ENCODE measurements around the gene TCF12. TPM values are rescaled to one million over a fixed set of nuclear protein-coding genes. Genes with fewer than 3 reads are reported as not detected.

The TCF12 gene
- total RNA-seq, 4 donors from 2014 or later = 105 to 446 (median 180) TPM

GRCh38 chr15:57091636-57092035 lies 173.2 kb downstream of the TCF12 start:
- no peak for DNase-seq
- intact Hi-C loops (cut with DNase I; ENCODE audit: low total_unique reads) = no loop called here
- WGBS, 2 donors (ENCODE audit: low coverage in 1 of 2) = 78 to 99% methylated on average over 2 of the region's 2 CpGs
- H3K36me3 ChIP-seq = peaks cover 0 to 7% (median 2%) of the 10 kb centered on the region in 4 donors
- H3K4me1 ChIP-seq = no peaks in the 10 kb centered on the region
- in situ Hi-C loops (cut with MboI; ENCODE audit: low pct_ligation_motif_present in 1 of 4, low pct_unique_long_range_greater_than_20kb in 1 of 4, low sequenced_read_pairs in 3 of 4) = no loop called here
- H3K27ac ChIP-seq = no peak overlapping the region
- H3K9me3 ChIP-seq = no peaks in the 10 kb centered on the region
- TF ChIP-seq, protein P1, sequence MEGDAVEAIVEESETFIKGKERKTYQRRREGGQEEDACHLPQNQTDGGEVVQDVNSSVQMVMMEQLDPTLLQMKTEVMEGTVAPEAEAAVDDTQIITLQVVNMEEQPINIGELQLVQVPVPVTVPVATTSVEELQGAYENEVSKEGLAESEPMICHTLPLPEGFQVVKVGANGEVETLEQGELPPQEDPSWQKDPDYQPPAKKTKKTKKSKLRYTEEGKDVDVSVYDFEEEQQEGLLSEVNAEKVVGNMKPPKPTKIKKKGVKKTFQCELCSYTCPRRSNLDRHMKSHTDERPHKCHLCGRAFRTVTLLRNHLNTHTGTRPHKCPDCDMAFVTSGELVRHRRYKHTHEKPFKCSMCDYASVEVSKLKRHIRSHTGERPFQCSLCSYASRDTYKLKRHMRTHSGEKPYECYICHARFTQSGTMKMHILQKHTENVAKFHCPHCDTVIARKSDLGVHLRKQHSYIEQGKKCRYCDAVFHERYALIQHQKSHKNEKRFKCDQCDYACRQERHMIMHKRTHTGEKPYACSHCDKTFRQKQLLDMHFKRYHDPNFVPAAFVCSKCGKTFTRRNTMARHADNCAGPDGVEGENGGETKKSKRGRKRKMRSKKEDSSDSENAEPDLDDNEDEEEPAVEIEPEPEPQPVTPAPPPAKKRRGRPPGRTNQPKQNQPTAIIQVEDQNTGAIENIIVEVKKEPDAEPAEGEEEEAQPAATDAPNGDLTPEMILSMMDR (IDR thresholded peaks at IDR 0.05) = no peak
- no peak for TF ChIP-seq POLR2AphosphoS5 (IDR thresholded peaks at IDR 0.05)
- no peak for TF ChIP-seq EP300 (IDR thresholded peaks at IDR 0.05; ENCODE audit: low read depth)
- TF ChIP-seq POLR2A (IDR thresholded peaks at IDR 0.05) = no peak
- H3K4me3 ChIP-seq = no peak overlapping the region
- no peaks in the 10 kb centered on the region for H3K27me3 ChIP-seq

GRCh38 chr15:57092252-57092651 lies 173.8 kb downstream of the TCF12 start:
- in situ Hi-C loops (cut with MboI; ENCODE audit: low pct_ligation_motif_present in 1 of 4, low pct_unique_long_range_greater_than_20kb in 1 of 4, low sequenced_read_pairs in 3 of 4) (no loop called here), intact Hi-C loops (cut with DNase I; ENCODE audit: low total_unique reads) (no loop called here)

GRCh38 chr15:57094321-57095257 lies 176.1 kb downstream of the TCF12 start:
- DNase-seq = no peak
- in situ Hi-C loops (cut with MboI; ENCODE audit: low pct_ligation_motif_present in 1 of 4, low pct_unique_long_range_greater_than_20kb in 1 of 4, low sequenced_read_pairs in 3 of 4) = no loop called here
- TF ChIP-seq, protein P1 (IDR thresholded peaks at IDR 0.05) = no peak
- no peak for TF ChIP-seq EP300 (IDR thresholded peaks at IDR 0.05; ENCODE audit: low read depth)
- TF ChIP-seq POLR2A (IDR thresholded peaks at IDR 0.05) = no peak
- no peak for TF ChIP-seq POLR2AphosphoS5 (IDR thresholded peaks at IDR 0.05)
- Histone ChIP-seq H3K27ac (no peak overlapping the region), H3K4me3 (no peak overlapping the region), H3K36me3 (peaks cover 0 to 7% (median 2%) of the 10 kb centered on the region in 4 donors), H3K4me1 (peaks cover 0 to 1% (median 0%) of the 10 kb centered on the region in 4 donors), H3K27me3 (no peaks in the 10 kb centered on the region), H3K9me3 (no peaks in the 10 kb centered on the region)
- WGBS, 2 donors (ENCODE audit: low coverage in 1 of 2) = 86 to 92% methylated on average over 6 of the region's 6 CpGs
- intact Hi-C loops (cut with DNase I; ENCODE audit: low total_unique reads) = no loop called here

More at GRCh38 chr15:57092252-57092651, 173.8 kb downstream of the TCF12 start:
- Histone ChIP-seq H3K36me3 (peaks cover 0 to 7% (median 2%) of the 10 kb centered on the region in 4 donors), H3K27me3 (no peaks in the 10 kb centered on the region), H3K9me3 (no peaks in the 10 kb centered on the region), H3K4me3 (no peak overlapping the region), H3K4me1 (no peaks in the 10 kb centered on the region), H3K27ac (no peak overlapping the region)
- TF ChIP-seq EP300 (IDR thresholded peaks at IDR 0.05; ENCODE audit: low read depth) (no peak), POLR2A (IDR thresholded peaks at IDR 0.05) (no peak), POLR2AphosphoS5 (IDR thresholded peaks at IDR 0.05) (no peak)
- TF ChIP-seq, protein P1 (IDR thresholded peaks at IDR 0.05) = no peak
- no peak for DNase-seq

GRCh38 chr15:57095896-57096295 lies 177.5 kb downstream of the TCF12 start:
- Histone ChIP-seq H3K36me3 (peaks cover 0 to 7% (median 2%) of the 10 kb centered on the region in 4 donors), H3K27me3 (no peaks in the 10 kb centered on the region), H3K4me3 (no peak overlapping the region), H3K9me3 (no peaks in the 10 kb centered on the region), H3K27ac (no peak overlapping the region), H3K4me1 (peaks cover 0 to 12% (median 2%) of the 10 kb centered on the region in 4 donors)
- DNase-seq = no peak
- WGBS, 2 donors (ENCODE audit: low coverage in 1 of 2) = 83 to 84% methylated on average over 4 of the region's 4 CpGs
- TF ChIP-seq EP300 (IDR thresholded peaks at IDR 0.05; ENCODE audit: low read depth) (no peak), POLR2A (IDR thresholded peaks at IDR 0.05) (no peak)
- in situ Hi-C loops (cut with MboI; ENCODE audit: low pct_ligation_motif_present in 1 of 4, low pct_unique_long_range_greater_than_20kb in 1 of 4, low sequenced_read_pairs in 3 of 4) = no loop called here
- intact Hi-C loops (cut with DNase I; ENCODE audit: low total_unique reads) = no loop called here

Measured in transverse colon (tissue), 4 donors.